Trophoblast cell (in vitro differentiated cells and primary cell): ENCODE data around the gene SUN1.

Experiments
- DNase-seq, 2 donors: peaks; one replicate each; pipeline ENCODE4 v3.0.0-alpha.2; 2016
- H2AFZ ChIP-seq: 2 replicates; pipeline ENCODE4 v1.6.1; 2013; ENCODE audit warnings: low read length, moderate library complexity, mild to moderate bottlenecking; ENCODE audit not compliant: insufficient read depth, poor library complexity
- H2AK5ac ChIP-seq: 2 replicates; pipeline ENCODE4 v1.6.1; 2013; ENCODE audit warnings: mild to moderate bottlenecking, low read length
- H2BK120ac ChIP-seq: 2 replicates; pipeline ENCODE4 v1.6.1; 2013; ENCODE audit warnings: low read length, mild to moderate bottlenecking, moderate library complexity; ENCODE audit not compliant: insufficient read depth, poor library complexity
- H2BK12ac ChIP-seq: 2 replicates; pipeline ENCODE4 v1.6.1; 2013; ENCODE audit warnings: mild to moderate bottlenecking, low read length, moderate library complexity
- H2BK5ac ChIP-seq: 2 replicates; pipeline ENCODE4 v1.6.1; 2013; ENCODE audit warnings: low read length, low read depth, moderate library complexity, mild to moderate bottlenecking; ENCODE audit not compliant: poor library complexity
- H3K14ac ChIP-seq: 2 replicates; pipeline ENCODE4 v1.6.1; 2013; ENCODE audit warnings: mild to moderate bottlenecking, low read length
- H3K18ac ChIP-seq: 2 replicates; pipeline ENCODE4 v1.6.1; 2013; ENCODE audit warnings: mild to moderate bottlenecking, low read length
- H3K23ac ChIP-seq: 2 replicates; pipeline ENCODE4 v1.6.1; 2013; ENCODE audit warnings: low read length
- H3K27ac ChIP-seq: 2 replicates; pipeline ENCODE4 v1.5.1; 2013; ENCODE audit warnings: low read depth, mild to moderate bottlenecking, inconsistent platforms, low read length, moderate library complexity
- H3K27me3 ChIP-seq: 2 replicates; pipeline ENCODE4 v1.6.1; 2013; ENCODE audit warnings: inconsistent platforms, mild to moderate bottlenecking, low read length, moderate library complexity; ENCODE audit not compliant: insufficient read depth
- H3K36me3 ChIP-seq, 2 experiments: 1 replicate in 1 of 2; 2 replicates in 1 of 2; pipeline ENCODE4 v1.6.1; 2013; ENCODE audit warnings: low read length in 2 of 2, mild to moderate bottlenecking in 2 of 2, moderate library complexity in 1 of 2; ENCODE audit not compliant: insufficient read depth in 2 of 2, control insufficient read depth in 1 of 2
- H3K4ac ChIP-seq: 2 replicates; pipeline ENCODE4 v1.6.1; 2013; ENCODE audit warnings: low read depth, mild to moderate bottlenecking, low read length, moderate library complexity
- H3K4me1 ChIP-seq, 2 experiments: 1 replicate in 1 of 2; 2 replicates in 1 of 2; pipeline ENCODE4 v1.6.1; 2013; ENCODE audit warnings: low read length in 2 of 2, mild to moderate bottlenecking in 2 of 2, moderate library complexity in 1 of 2; ENCODE audit not compliant: insufficient read depth in 2 of 2, control insufficient read depth in 1 of 2
- H3K4me2 ChIP-seq: 2 replicates; pipeline ENCODE4 v1.6.1; 2013; ENCODE audit warnings: inconsistent platforms, mild to moderate bottlenecking, low read length, moderate library complexity
- H3K4me3 ChIP-seq: 2 replicates; pipeline ENCODE4 v1.5.1; 2013; ENCODE audit warnings: mild to moderate bottlenecking, low read depth, low read length, inconsistent platforms
- H3K79me1 ChIP-seq: one replicate; pipeline ENCODE4 v1.6.1; 2013; ENCODE audit warnings: low read length
- H3K79me2 ChIP-seq: 2 replicates; pipeline ENCODE4 v1.6.1; 2013; ENCODE audit warnings: low read length, mild to moderate bottlenecking; ENCODE audit not compliant: control insufficient read depth, insufficient read depth, poor library complexity
- H3K9ac ChIP-seq: 2 replicates; pipeline ENCODE4 v1.6.1; 2013; ENCODE audit warnings: mild to moderate bottlenecking, low read length
- H3K9me3 ChIP-seq: 2 replicates; pipeline ENCODE4 v1.6.1; 2013; ENCODE audit warnings: low read depth, mild to moderate bottlenecking, control low read depth, inconsistent platforms, low read length; ENCODE audit not compliant: insufficient read depth
- H4K12ac ChIP-seq: 2 replicates; pipeline ENCODE4 v1.6.1; 2013; ENCODE audit warnings: low read depth, mild to moderate bottlenecking, low read length, moderate library complexity
- H4K8ac ChIP-seq: 2 replicates; pipeline ENCODE4 v1.6.1; 2013; ENCODE audit warnings: low read depth, mild to moderate bottlenecking, low read length, moderate library complexity
- H4K91ac ChIP-seq: one replicate; pipeline ENCODE4 v1.6.1; 2013; ENCODE audit warnings: low read depth, mild to moderate bottlenecking, low read length, moderate library complexity
- WGBS: extraction: QIAGEN DNeasy Blood & Tissue Kit; methylation state at CpG from one replicate; pipeline ENCODE4 v1.1.7; 2013; ENCODE audit warnings: missing lambda C conversion rate; ENCODE audit not compliant: insufficient read length, insufficient coverage; ENCODE audit errors: extremely low coverage; 5-methylcytosine and 5-hydroxymethylcytosine counted together

SUN1 gene

GRCh38 chr7:837001-837400, 4.7 kb downstream of the SUN1 start:
- Histone ChIP-seq H3K9ac (peak overlapping the region; percentile 30), H3K14ac (no peak overlapping the region), H4K12ac (no peak overlapping the region), H3K4me2 (no peak overlapping the region), H3K23ac (no peak overlapping the region), H4K91ac (no peak overlapping the region), H3K79me1 (peaks cover 2% of the 10 kb centered on the region), H2BK120ac (no peak overlapping the region), H3K27ac (no peak overlapping the region), H2BK5ac (no peak overlapping the region), H2AFZ (no peak overlapping the region), H3K4me3 (peak overlapping the region; percentile 12), H3K27me3 (no peaks in the 10 kb centered on the region), H3K4me1 (peaks cover 13 to 17% of the 10 kb centered on the region in 2 experiments), H3K79me2 (peaks cover 3% of the 10 kb centered on the region), H3K18ac (peak overlapping the region; percentile 13), H2BK12ac (no peak overlapping the region), H3K36me3 (peaks cover 25 to 29% of the 10 kb centered on the region in 2 experiments), H4K8ac (no peak overlapping the region), H3K4ac (peak overlapping the region; percentile 3), H2AK5ac (no peak overlapping the region), H3K9me3 (peaks cover 2% of the 10 kb centered on the region)
- WGBS = no CpG with 5 or more reads among the region's 19 CpGs
- no peak for DNase-seq

- no CpG with 5 or more reads among the region's 24 CpGs for WGBS
- H4K8ac ChIP-seq = no peak overlapping the region
- H3K79me1 ChIP-seq = no peaks in the 10 kb centered on the region
- DNase-seq = no peak
- H3K4ac ChIP-seq = no peak overlapping the region
- peaks cover 3 to 9% of the 10 kb centered on the region in 2 experiments for H3K4me1 ChIP-seq
- no peak overlapping the region for H2BK12ac ChIP-seq
- no peak overlapping the region for H3K14ac ChIP-seq
- no peak overlapping the region for H3K9ac ChIP-seq
- no peaks in the 10 kb centered on the region for H3K27me3 ChIP-seq
- no peaks in the 10 kb centered on the region for H3K9me3 ChIP-seq
- H4K12ac ChIP-seq = no peak overlapping the region
- no peak overlapping the region for H2AFZ ChIP-seq
- no peak overlapping the region for H3K27ac ChIP-seq
- H3K4me3 ChIP-seq = no peak overlapping the region
- H3K18ac ChIP-seq = no peak overlapping the region
- no peak overlapping the region for H2AK5ac ChIP-seq
- H2BK5ac ChIP-seq = no peak overlapping the region
- H3K4me2 ChIP-seq = no peak overlapping the region
- no peak overlapping the region for H4K91ac ChIP-seq
- H3K23ac ChIP-seq = no peak overlapping the region
- peaks cover 48 to 52% of the 10 kb centered on the region in 2 experiments for H3K36me3 ChIP-seq
- no peak overlapping the region for H2BK120ac ChIP-seq
- no peaks in the 10 kb centered on the region for H3K79me2 ChIP-seq
Measured at GRCh38 chr7:840001-840600, 7.8 kb downstream of the SUN1 start.

- WGBS = no CpG with 5 or more reads among the region's 16 CpGs
- Histone ChIP-seq H3K14ac (no peak overlapping the region), H2AK5ac (no peak overlapping the region), H2AFZ (no peak overlapping the region), H2BK12ac (no peak overlapping the region), H3K27me3 (no peaks in the 10 kb centered on the region), H3K4me3 (no peak overlapping the region), H4K91ac (no peak overlapping the region), H3K23ac (no peak overlapping the region), H3K18ac (no peak overlapping the region), H3K4ac (no peak overlapping the region), H3K36me3 (peaks cover 45% of the 10 kb centered on the region in 2 experiments), H3K4me1 (peaks cover 0 to under 1% of the 10 kb centered on the region in 2 experiments), H4K12ac (no peak overlapping the region), H3K9me3 (no peaks in the 10 kb centered on the region), H4K8ac (no peak overlapping the region), H3K4me2 (no peak overlapping the region), H2BK120ac (no peak overlapping the region), H2BK5ac (no peak overlapping the region), H3K79me2 (no peaks in the 10 kb centered on the region), H3K79me1 (no peaks in the 10 kb centered on the region), H3K27ac (no peak overlapping the region), H3K9ac (no peak overlapping the region)
- no peak for DNase-seq
Measured at GRCh38 chr7:841943-842342, 9.7 kb downstream of the SUN1 start.

GRCh38 chr7:842431-843031, 10.3 kb downstream of the SUN1 start:
- Histone ChIP-seq H2BK5ac (no peak overlapping the region), H3K4me2 (no peak overlapping the region), H3K79me1 (no peaks in the 10 kb centered on the region), H3K27me3 (no peaks in the 10 kb centered on the region), H3K4me3 (no peak overlapping the region), H4K12ac (no peak overlapping the region), H2BK120ac (no peak overlapping the region), H2AK5ac (no peak overlapping the region), H3K9me3 (no peaks in the 10 kb centered on the region), H4K91ac (no peak overlapping the region), H3K27ac (no peak overlapping the region), H2AFZ (no peak overlapping the region), H4K8ac (no peak overlapping the region), H3K14ac (no peak overlapping the region), H3K4ac (no peak overlapping the region), H3K18ac (no peak overlapping the region), H3K9ac (no peak overlapping the region), H2BK12ac (no peak overlapping the region), H3K4me1 (no peaks in the 10 kb centered on the region), H3K23ac (no peak overlapping the region), H3K36me3 (peaks cover 43 to 45% of the 10 kb centered on the region in 2 experiments), H3K79me2 (no peaks in the 10 kb centered on the region)
- WGBS = no CpG with 5 or more reads among the region's 8 CpGs
- no peak for DNase-seq
